Tibial nerve (tissue), 4 donors: ENCODE measurements around the gene C1GALT1C1L.

Experiments
- EP300 ChIP-seq, 2 donors: sonication (generic); formaldehyde crosslinking; IDR thresholded peaks; one replicate each; pipeline ENCODE4 v1.6.1; 2017; ENCODE audit warnings: antibody characterized with exemption in 2 of 2, mild to moderate bottlenecking in 1 of 2
- TF ChIP-seq, protein P1 (sequence below), 5 experiments: fragments of 200-600 bp in 3 of 5; fragments of 450-650 bp in 2 of 5; sonication (generic) in 3 of 5; IDR thresholded peaks; one replicate each; pipeline ENCODE4 v1.5.1; 2016 to 2019; ENCODE audit warnings: antibody characterized with exemption in 5 of 5, mild to moderate bottlenecking in 3 of 5, moderate library complexity in 2 of 5

DNA sequence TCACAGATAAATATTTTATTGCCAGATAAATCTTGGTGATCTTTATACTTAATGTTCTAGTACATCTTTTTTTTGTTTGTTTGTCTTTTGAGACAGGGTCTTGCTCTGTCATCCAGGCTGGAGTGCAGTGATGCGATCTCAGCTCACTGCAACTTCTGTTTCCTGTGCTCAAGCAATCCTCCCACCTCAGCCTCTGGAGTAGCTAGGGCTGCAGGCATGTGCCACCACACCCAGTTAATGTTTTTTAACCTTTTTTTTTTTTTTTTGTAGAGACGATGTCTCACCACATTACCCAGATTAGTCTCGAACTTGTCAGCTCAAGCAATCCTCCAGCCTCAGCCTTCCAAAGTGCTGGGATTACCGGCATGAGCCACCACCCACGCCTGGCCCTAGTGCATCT lies 9.1 kb upstream of the C1GALT1C1L start:
- TF ChIP-seq, protein P1, sequence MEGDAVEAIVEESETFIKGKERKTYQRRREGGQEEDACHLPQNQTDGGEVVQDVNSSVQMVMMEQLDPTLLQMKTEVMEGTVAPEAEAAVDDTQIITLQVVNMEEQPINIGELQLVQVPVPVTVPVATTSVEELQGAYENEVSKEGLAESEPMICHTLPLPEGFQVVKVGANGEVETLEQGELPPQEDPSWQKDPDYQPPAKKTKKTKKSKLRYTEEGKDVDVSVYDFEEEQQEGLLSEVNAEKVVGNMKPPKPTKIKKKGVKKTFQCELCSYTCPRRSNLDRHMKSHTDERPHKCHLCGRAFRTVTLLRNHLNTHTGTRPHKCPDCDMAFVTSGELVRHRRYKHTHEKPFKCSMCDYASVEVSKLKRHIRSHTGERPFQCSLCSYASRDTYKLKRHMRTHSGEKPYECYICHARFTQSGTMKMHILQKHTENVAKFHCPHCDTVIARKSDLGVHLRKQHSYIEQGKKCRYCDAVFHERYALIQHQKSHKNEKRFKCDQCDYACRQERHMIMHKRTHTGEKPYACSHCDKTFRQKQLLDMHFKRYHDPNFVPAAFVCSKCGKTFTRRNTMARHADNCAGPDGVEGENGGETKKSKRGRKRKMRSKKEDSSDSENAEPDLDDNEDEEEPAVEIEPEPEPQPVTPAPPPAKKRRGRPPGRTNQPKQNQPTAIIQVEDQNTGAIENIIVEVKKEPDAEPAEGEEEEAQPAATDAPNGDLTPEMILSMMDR (IDR thresholded peaks at IDR 0.05): no peak
- TF ChIP-seq EP300 (IDR thresholded peaks at IDR 0.05): no peak
